GM23248 (cell line): ENCODE results near the gene SUPT3H.

Experiments
- EZH2 ChIP-seq: fragments of 200-600 bp; sonication (generic); IDR thresholded peaks from 2 replicates; pipeline ENCODE4 v1.6.1; 2018; ENCODE audit warnings: antibody characterized with exemption, mild to moderate bottlenecking; ENCODE audit not compliant: insufficient read depth, poor library complexity, severe bottlenecking
- EZH2phosphoT487 ChIP-seq: fragments of 200-600 bp; sonication (generic); IDR thresholded peaks from 2 replicates; pipeline ENCODE4 v1.6.1; 2018; ENCODE audit warnings: antibody characterized with exemption, moderate library complexity, mild to moderate bottlenecking, low read depth; ENCODE audit not compliant: insufficient read depth

- TF ChIP-seq EZH2 (no peak), EZH2phosphoT487 (no peak)
Observed at GRCh38 chr6:44779130-44779826, 598.5 kb downstream of the SUPT3H start.
